ENCODE results near the gene SYP.
A peak's percentile ranks its signal among the peaks of the same experiment; 100 is the strongest.
"Not testable (repeated sequence)": the region's sequence is repeated elsewhere in the genome, so short reads cannot be mapped to it uniquely, and the experiment has no call there.

SYP gene

GRCh38 chrX:49175435-49176274 lies 24.3 kb downstream of the SYP start:
- peaks cover 0 to 4% (median 2%) of the 10 kb centered on the region in 5 donors for H3K27me3 ChIP-seq (ENCODE audit: control insufficient read depth in 5 of 5, insufficient read depth in 4 of 5, low read length in 5 of 5)
- H3K27ac ChIP-seq (ENCODE audit: low read depth, low read length), result no peak overlapping the region
- H3K4me1 ChIP-seq (ENCODE audit: control insufficient read depth in 5 of 5, insufficient read depth in 5 of 5, low read length in 5 of 5), result peaks cover 0 to 19% (median 11%) of the 10 kb centered on the region in 5 donors
- no peak overlapping the region for H3K4me3 ChIP-seq (ENCODE audit: low read depth in 1 of 5, low read length in 5 of 5)
- H3K9me3 ChIP-seq (ENCODE audit: control insufficient read depth in 5 of 5, low read length in 5 of 5), result peaks cover 0 to 2% (median 0%) of the 10 kb centered on the region in 5 donors
- H3K36me3 ChIP-seq (ENCODE audit: control insufficient read depth in 5 of 5, insufficient read depth in 5 of 5, low read length in 5 of 5), result peaks cover 0 to 40% (median 31%) of the 10 kb centered on the region in 5 donors
- H3K9ac ChIP-seq (ENCODE audit: low read length in 5 of 5), result no peak overlapping the region

GRCh38 chrX:49174723-49175122 lies 25.3 kb downstream of the SYP start:
- Histone ChIP-seq H3K4me3 (ENCODE audit: low read depth in 1 of 5, low read length in 5 of 5) (no peak overlapping the region), H3K27ac (ENCODE audit: low read depth, low read length) (no peak overlapping the region), H3K4me1 (ENCODE audit: control insufficient read depth in 5 of 5, insufficient read depth in 5 of 5, low read length in 5 of 5) (peaks cover 0 to 19% (median 11%) of the 10 kb centered on the region in 5 donors), H3K36me3 (ENCODE audit: control insufficient read depth in 5 of 5, insufficient read depth in 5 of 5, low read length in 5 of 5) (peaks cover 0 to 36% (median 25%) of the 10 kb centered on the region in 5 donors), H3K9me3 (ENCODE audit: control insufficient read depth in 5 of 5, low read length in 5 of 5) (peaks cover 0 to 2% (median 0%) of the 10 kb centered on the region in 5 donors), H3K27me3 (ENCODE audit: control insufficient read depth in 5 of 5, insufficient read depth in 4 of 5, low read length in 5 of 5) (peaks cover 0 to 4% (median 2%) of the 10 kb centered on the region in 5 donors), H3K9ac (ENCODE audit: low read length in 5 of 5) (no peak overlapping the region)

GRCh38 chrX:49173544-49173943 lies 26.4 kb downstream of the SYP start:
- H3K27me3 ChIP-seq (ENCODE audit: control insufficient read depth in 5 of 5, insufficient read depth in 4 of 5, low read length in 5 of 5); H3K9me3 ChIP-seq (ENCODE audit: control insufficient read depth in 5 of 5, low read length in 5 of 5); H3K9ac ChIP-seq (ENCODE audit: low read length in 5 of 5); H3K4me3 ChIP-seq (ENCODE audit: low read depth in 1 of 5, low read length in 5 of 5): not testable (repeated sequence)
- Histone ChIP-seq H3K36me3 (ENCODE audit: control insufficient read depth in 5 of 5, insufficient read depth in 5 of 5, low read length in 5 of 5) (peaks cover 0 to 24% (median 13%) of the 10 kb centered on the region in 5 donors), H3K27ac (ENCODE audit: low read depth, low read length) (peak overlapping the region; percentile 77), H3K4me1 (ENCODE audit: control insufficient read depth in 5 of 5, insufficient read depth in 5 of 5, low read length in 5 of 5) (peaks cover 0 to 19% (median 11%) of the 10 kb centered on the region in 5 donors)

GRCh38 chrX:49172280-49172780 lies 27.7 kb downstream of the SYP start:
- H3K27me3 ChIP-seq (ENCODE audit: control insufficient read depth in 5 of 5, insufficient read depth in 4 of 5, low read length in 5 of 5), result peaks cover 0 to 2% (median 0%) of the 10 kb centered on the region in 5 donors
- peak overlapping the region in 4 of 5 donors; percentile 66 to 71 (median 69) for H3K9ac ChIP-seq (ENCODE audit: low read length in 5 of 5)
- peaks cover 0 to 24% (median 14%) of the 10 kb centered on the region in 5 donors for H3K4me1 ChIP-seq (ENCODE audit: control insufficient read depth in 5 of 5, insufficient read depth in 5 of 5, low read length in 5 of 5)

GRCh38 chrX:49171752-49172279 lies 28.2 kb downstream of the SYP start, which contains the start of gene PLP2:
TSS of gene PLP2 (plus strand) at chrX:49171898. CDS start at chrX:49172001, 103 bp downstream.
- Histone ChIP-seq H3K27ac (ENCODE audit: low read depth, low read length) (peak within 1 kb of the TSS; percentile 77), H3K9ac (ENCODE audit: low read length in 5 of 5) (peak within 1 kb of the TSS; percentile 59 to 71 (median 68)), H3K27me3 (ENCODE audit: control insufficient read depth in 5 of 5, insufficient read depth in 4 of 5, low read length in 5 of 5) (peaks cover 0 to 2% (median 0%) of the 10 kb centered on the region in 5 donors)

More at GRCh38 chrX:49172280-49172780, 27.7 kb downstream of the SYP start:
- peak overlapping the region; percentile 38 to 74 (median 66) for H3K4me3 ChIP-seq (ENCODE audit: low read depth in 1 of 5, low read length in 5 of 5)
- peaks cover 0 to 14% (median 4%) of the 10 kb centered on the region in 5 donors for H3K36me3 ChIP-seq (ENCODE audit: control insufficient read depth in 5 of 5, insufficient read depth in 5 of 5, low read length in 5 of 5)
- peaks cover 0 to 2% (median 0%) of the 10 kb centered on the region in 5 donors for H3K9me3 ChIP-seq (ENCODE audit: control insufficient read depth in 5 of 5, low read length in 5 of 5)
- H3K27ac ChIP-seq (ENCODE audit: low read depth, low read length), result peak overlapping the region; percentile 77

GRCh38 chrX:49167740-49168108 lies 32.3 kb downstream of the SYP start:
- Histone ChIP-seq H3K9ac (ENCODE audit: low read length in 5 of 5) (peak overlapping the region in 2 of 5 donors; percentile 1 to 23), H3K4me1 (ENCODE audit: control insufficient read depth in 5 of 5, insufficient read depth in 5 of 5, low read length in 5 of 5) (peaks cover 0 to 44% (median 24%) of the 10 kb centered on the region in 5 donors), H3K27ac (ENCODE audit: low read depth, low read length) (peak overlapping the region; percentile 66), H3K9me3 (ENCODE audit: control insufficient read depth in 5 of 5, low read length in 5 of 5) (no peaks in the 10 kb centered on the region), H3K27me3 (ENCODE audit: control insufficient read depth in 5 of 5, insufficient read depth in 4 of 5, low read length in 5 of 5) (peaks cover 0 to 5% (median 0%) of the 10 kb centered on the region in 5 donors), H3K36me3 (ENCODE audit: control insufficient read depth in 5 of 5, insufficient read depth in 5 of 5, low read length in 5 of 5) (no peaks in the 10 kb centered on the region), H3K4me3 (ENCODE audit: low read depth in 1 of 5, low read length in 5 of 5) (peak overlapping the region; percentile 38 to 53 (median 48))

More at GRCh38 chrX:49171752-49172279, 28.2 kb downstream of the SYP start, which contains the start of gene PLP2:
- Histone ChIP-seq H3K36me3 (ENCODE audit: control insufficient read depth in 5 of 5, insufficient read depth in 5 of 5, low read length in 5 of 5) (peaks cover 0 to 14% (median 4%) of the 10 kb centered on the region in 5 donors), H3K4me3 (ENCODE audit: low read depth in 1 of 5, low read length in 5 of 5) (peak within 1 kb of the TSS; percentile 38 to 74 (median 66)), H3K9me3 (ENCODE audit: control insufficient read depth in 5 of 5, low read length in 5 of 5) (peaks cover 0 to 2% (median 0%) of the 10 kb centered on the region in 5 donors), H3K4me1 (ENCODE audit: control insufficient read depth in 5 of 5, insufficient read depth in 5 of 5, low read length in 5 of 5) (peaks cover 0 to 29% (median 20%) of the 10 kb centered on the region in 5 donors)

- peaks cover 0 to 39% (median 23%) of the 10 kb centered on the region in 5 donors for H3K4me1 ChIP-seq (ENCODE audit: control insufficient read depth in 5 of 5, insufficient read depth in 5 of 5, low read length in 5 of 5)
- H3K4me3 ChIP-seq (ENCODE audit: low read depth in 1 of 5, low read length in 5 of 5), result peak overlapping the region; percentile 38 to 60 (median 50)
- H3K27me3 ChIP-seq (ENCODE audit: control insufficient read depth in 5 of 5, insufficient read depth in 4 of 5, low read length in 5 of 5), result peaks cover 0 to 5% (median 0%) of the 10 kb centered on the region in 5 donors
- H3K9ac ChIP-seq (ENCODE audit: low read length in 5 of 5), result peak overlapping the region in 4 of 5 donors; percentile 13 to 43 (median 30)
- no peaks in the 10 kb centered on the region for H3K36me3 ChIP-seq (ENCODE audit: control insufficient read depth in 5 of 5, insufficient read depth in 5 of 5, low read length in 5 of 5)
- H3K9me3 ChIP-seq (ENCODE audit: control insufficient read depth in 5 of 5, low read length in 5 of 5), result no peaks in the 10 kb centered on the region
- peak overlapping the region; percentile 66 for H3K27ac ChIP-seq (ENCODE audit: low read depth, low read length)
These were observed 32.9 kb downstream of the SYP start for GRCh38 chrX:49166914-49167739.

GRCh38 chrX:49165901-49166881 lies 33.8 kb downstream of the SYP start:
- Histone ChIP-seq H3K36me3 (ENCODE audit: control insufficient read depth in 5 of 5, insufficient read depth in 5 of 5, low read length in 5 of 5) (no peaks in the 10 kb centered on the region), H3K27me3 (ENCODE audit: control insufficient read depth in 5 of 5, insufficient read depth in 4 of 5, low read length in 5 of 5) (peaks cover 0 to 5% (median 0%) of the 10 kb centered on the region in 5 donors), H3K27ac (ENCODE audit: low read depth, low read length) (peak overlapping the region; percentile 66), H3K9ac (ENCODE audit: low read length in 5 of 5) (peak overlapping the region in 4 of 5 donors; percentile 13 to 41 (median 32)), H3K4me1 (ENCODE audit: control insufficient read depth in 5 of 5, insufficient read depth in 5 of 5, low read length in 5 of 5) (peaks cover 0 to 32% (median 20%) of the 10 kb centered on the region in 5 donors), H3K4me3 (ENCODE audit: low read depth in 1 of 5, low read length in 5 of 5) (peak overlapping the region; percentile 38 to 60 (median 50)), H3K9me3 (ENCODE audit: control insufficient read depth in 5 of 5, low read length in 5 of 5) (no peaks in the 10 kb centered on the region)

Measured in subcutaneous abdominal adipose tissue (tissue), 5 donors.